Activated CD8-positive, alpha-beta memory T cell treated with anti-CD3 and anti-CD28 coated beads, Interleukin-2, amount 50 U/mL, for 24 hours (primary cell): ENCODE data around the gene ZBTB20.

Experiments
- DNase-seq: peaks from one replicate; pipeline ENCODE4 v3.0.0-alpha.2; 2020; ENCODE audit errors: extremely low read depth

Gene ZBTB20

DNA sequence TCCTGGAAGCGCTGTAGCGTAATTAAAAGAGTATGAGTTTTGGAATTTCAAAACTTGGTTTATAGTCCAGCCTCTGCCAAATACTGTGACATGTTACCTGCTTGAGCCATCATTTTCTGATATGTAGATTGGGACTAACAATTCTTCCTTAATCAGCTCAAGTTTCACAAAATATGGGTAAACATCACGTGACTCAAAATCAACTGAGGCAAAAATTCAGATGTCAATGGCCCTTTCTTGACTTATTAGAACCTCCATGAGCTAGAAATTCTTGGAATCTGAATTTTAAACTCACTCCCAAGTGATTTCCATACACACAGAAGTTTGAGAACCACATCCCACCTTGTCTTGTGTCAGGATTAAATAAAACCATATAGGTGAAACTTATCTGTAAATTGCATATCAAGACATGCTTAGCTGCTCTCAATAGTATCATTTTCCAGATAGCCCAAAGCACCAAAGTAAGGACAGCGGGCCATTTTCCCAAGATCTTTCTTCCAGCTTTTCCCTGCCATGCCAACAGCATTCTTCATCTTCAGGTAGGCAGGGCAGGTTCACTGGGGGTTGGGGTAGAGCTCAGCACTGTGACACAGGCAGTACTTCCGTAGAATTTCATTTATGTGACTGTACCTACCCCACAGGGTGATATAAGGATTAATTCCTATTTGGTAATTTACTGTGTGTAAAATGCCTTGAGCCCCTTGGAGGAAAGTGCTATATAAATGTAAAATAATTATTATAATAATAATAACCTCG, 474.2 kb downstream of the ZBTB20 start:
- DNase-seq: no peak

DNA sequence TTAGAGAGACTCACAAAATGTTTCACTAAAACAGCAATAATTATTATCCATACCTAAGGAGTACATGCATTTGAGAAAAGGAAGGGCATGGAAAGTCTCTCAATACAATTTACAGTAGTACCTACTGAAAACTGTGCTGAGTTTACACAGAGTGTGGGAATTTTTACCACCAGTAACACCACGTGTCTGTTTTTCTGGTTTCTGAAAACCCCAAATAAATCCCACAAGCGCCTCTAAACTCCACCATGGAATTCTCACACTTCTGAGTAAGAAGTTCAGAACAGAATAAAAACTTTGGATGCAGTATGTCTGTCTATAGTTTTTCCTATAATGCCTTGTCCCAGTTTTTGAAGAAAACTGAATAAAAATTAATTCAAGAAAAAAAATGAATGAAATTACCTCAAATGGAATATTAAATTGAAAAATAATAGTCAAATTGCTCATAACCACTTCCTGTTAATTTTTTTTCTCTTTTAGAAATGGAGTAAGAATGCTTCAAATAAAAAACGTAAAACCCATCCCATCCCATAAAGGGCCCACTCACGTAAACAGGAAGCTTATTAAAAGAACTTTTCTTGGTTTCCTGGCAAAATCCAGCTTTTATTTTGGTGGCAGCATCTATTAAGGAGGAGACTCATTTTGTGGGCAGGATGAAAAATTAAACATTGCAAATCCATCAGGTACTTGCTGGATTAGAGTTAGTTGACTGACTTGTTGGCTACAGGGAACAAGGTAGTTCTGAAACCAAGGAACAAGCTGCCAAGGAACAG, 475.2 kb downstream of the ZBTB20 start:
- no peak for DNase-seq

DNA sequence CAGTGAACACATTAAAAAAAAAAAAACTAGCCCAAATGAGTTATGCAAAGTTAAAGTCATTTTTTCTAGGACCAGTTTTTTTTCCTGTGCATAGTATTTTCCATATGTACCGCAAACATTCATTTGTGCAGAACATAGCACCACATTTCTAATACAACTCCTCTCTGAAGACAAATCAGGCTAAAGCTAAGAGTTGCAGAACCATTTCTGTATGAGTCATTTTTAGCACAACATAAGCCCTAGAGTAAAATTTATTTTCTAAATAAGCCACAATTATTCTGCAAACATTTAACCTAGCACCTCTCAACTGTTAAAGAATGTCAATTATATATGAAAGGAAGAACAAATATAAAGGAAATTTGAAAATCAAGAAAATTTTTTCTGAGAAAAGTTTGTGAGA, 477.5 kb downstream of the ZBTB20 start:
- DNase-seq: no peak

DNA sequence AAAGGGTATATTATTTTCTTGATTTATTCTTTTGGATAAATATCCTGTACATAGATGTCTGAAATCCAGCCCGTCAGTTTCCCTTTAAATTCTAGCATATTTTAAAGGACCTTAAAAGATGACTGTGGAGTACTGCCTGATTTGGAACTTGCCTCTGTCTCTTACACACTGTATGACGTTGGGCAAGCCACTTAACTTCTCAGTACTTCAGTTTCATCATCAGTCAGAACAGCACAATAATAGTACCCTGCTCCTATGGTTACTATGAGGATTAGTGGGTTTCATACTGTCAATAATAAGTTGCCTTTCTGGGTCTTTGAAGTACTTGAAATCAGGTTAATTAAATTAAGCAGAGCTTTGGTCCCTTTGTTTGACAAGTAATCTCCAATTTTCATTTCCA, 479.0 kb downstream of the ZBTB20 start:
- no peak for DNase-seq

DNA sequence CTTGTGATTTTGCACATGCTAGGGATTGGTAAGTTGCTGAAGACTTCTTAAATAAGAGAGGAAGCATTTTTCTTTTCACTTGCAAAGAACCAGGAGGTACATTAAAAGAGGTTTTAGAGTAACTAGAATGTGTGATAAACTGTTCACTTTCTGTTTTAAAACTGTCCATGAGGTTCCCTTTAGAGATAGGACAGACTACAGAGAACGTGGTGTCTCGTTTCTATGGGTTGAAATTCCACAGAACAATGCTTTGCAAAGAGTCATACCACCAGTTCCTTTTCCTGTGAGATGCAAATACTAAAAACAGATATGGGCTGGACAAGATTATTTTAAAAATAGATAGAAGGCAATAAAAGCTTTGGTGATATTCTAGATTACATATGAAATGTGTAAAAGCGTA, 480.5 kb downstream of the ZBTB20 start:
- DNase-seq: no peak

DNA sequence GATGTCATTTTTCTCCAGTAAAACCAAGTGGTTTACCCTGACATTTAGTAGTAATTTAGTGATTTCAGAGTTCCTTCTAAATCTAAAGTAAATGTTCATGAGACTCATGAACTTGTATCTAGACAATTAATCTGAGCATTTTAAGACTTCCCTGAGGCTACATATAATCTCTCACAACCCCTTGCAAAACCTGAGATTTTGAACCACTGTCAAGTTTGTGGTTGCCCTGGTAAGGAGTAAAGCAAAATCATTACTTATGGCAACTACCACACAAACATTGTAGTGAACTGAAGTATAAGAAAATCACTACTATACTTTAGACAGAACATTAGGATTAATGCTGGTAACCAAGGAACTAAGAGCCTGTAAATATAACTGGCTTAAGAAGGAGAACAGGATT, 483.1 kb downstream of the ZBTB20 start:
- DNase-seq: no peak

DNA sequence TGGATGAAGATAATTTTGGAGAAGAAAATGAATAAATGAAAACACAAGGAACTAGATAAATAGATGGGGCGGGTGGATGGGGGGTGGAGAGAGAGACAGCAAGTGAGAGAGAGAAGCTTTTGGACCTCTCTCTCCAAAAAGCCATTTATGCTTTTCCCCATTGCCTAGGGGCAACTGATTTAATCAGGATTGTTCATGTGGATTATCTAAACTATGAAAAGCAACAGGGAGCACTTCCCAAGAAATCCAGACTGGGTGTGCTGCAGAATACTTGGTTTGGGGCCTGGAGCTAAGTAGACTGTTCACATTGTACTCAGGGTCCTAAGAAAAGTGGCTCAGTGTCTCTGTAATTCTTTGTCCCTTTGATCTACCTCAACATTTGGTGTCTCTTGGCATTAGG, 486.3 kb downstream of the ZBTB20 start:
- DNase-seq: no peak

DNA sequence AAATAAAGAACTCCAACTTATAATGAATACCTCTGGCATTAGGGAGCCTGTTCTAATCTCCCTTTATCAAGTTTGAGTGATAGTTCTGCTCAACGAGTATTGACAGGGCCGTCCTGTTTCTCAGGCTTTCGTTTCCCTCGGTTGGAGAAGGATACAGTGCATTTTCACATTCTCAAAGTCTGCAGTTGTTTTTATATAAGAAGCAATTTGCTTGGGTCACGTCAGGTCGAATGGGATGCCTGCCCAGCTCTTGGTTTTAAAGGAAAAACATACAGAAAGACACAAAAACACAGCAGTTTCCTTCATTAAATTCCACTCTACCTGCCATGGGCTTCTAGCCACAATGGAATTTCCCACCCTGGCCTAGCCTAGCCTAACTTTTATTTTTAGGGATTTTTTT, 487.0 kb downstream of the ZBTB20 start:
- no peak for DNase-seq

DNA sequence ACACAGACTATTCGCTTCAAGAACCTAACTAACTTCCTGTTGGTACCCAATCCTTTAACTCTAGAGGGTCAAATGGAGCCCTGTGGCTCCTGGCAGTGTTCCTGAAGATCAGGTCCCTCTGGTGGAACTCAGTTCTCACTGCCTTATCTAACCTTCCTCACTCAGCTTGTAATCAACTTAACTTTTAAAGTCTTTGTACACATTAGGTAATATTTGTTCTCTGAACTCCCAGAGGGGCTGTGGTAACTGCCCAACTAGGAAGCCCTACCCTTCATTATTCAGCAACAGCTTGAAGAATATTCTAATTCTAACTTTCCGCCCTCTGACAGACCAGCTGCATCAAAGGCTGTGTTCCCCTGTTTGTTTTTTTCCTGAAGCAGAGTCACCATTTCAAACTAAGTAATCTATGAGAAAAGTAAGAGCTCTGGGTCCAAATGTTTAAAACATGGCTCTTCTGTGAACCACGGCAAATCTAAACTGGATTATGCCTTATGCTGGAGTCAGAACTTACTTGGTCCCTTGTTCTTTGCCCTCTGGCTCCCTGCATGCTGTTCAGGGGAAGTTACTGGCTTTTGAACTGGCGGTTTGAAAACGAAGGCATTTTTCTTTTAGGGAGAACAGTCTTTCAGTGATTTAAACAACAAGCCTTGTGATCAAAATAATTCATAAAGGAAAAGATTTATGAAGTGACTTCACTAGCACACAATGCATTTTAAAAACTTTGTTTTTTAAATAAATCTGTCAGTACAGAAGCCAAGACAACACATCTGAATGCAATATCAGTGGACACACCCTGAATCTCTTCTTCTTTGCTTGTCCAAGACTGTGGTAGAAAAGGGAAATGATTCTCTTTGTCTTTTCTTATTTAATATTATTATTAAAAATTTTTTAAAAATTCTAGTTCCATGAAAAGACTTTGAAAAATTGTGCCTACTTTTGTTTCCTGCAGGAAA, 487.7 kb downstream of the ZBTB20 start:
- DNase-seq: no peak

DNA sequence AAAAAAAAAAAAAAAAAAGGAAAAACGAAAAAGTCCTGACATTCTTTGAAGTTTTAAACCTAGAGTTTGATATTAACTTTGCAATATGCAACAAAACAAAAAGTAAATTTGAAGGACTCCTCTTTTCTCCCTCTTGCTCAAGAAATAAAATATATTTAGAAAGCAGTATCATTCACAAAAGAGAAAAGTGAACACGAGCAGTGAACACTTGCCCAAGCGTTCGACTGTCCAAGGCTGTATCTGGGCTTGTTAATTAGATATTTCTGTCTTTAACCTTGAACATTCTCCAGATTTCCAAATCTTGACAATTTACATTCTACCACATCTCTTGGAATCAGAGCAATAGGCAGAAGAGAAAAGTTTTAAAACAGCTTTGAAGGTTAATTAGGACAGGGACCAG, 495.5 kb downstream of the ZBTB20 start:
- no peak for DNase-seq

DNA sequence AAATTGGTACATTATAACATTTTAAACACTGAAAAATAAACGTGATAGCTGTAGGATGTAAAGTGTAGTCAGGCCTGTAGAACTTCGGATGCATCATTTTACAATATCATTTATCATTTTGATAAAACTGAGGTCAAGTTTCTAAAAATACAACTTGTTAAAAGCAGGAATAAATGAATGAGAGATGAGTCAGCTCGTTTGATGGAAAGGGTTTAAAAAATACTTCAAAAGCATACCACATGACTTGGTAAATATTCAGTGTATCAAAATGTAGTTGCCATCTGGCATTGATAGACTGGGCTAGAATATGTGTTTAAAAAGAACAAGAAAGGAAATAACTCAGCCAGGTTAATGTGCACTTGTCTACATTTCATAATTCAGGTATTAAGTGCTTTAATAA, 496.3 kb downstream of the ZBTB20 start:
- no peak for DNase-seq

DNA sequence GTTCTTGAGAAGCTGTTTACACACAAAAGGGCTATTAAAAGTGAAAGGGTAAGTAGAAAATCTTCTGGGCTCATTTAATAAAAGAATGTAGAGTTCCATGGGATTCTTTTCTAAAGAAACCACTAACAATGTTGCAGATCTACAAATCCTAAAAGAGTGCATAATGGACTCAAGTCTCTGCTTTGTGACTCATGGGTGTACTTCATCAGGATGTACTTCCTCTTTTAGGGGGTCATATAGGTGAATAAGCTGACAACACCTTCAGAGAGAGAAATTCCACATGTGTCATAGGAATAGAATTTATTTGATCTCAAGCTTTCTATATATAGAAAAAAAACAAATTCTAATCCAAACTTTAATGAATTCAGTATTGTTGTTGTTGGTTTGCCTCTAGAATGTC, 497.8 kb downstream of the ZBTB20 start:
- no peak for DNase-seq

DNA sequence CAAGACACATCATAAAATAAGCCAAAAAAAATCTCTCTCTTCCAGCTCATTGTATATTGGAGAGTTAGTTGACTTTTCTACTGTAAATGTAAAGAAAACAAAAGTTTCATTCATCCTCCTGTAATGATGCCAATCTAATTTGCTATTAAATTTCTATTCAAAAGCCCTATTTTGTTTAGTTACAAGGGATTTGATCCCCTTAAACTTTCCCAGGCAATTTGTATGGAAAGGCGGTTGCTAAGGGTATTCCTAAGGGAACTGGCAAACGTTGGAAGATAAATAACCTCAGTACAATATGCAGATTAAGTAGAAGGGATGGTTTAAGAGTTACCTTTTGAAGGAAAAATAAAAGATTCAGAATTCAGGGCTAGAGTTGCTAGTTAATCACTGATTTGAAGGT, 500.6 kb downstream of the ZBTB20 start:
- DNase-seq: no peak

DNA sequence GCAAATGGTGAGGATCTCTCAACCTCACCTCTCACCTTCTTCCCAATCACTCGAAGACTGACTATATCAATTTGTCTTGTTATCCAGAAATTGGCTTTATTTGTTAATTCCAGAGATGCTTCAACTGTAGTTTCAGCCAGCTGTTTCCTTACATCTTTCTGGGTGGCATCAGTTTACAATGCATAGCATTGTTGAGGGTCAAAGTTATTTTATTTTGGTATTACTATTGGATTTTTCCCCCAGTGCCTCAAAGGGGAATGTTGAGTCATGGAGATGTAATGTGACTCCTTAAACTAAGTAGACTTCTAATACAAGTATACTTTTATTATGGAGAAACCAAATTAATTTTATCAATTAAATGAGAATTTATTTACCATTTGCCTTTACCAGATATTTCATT, 501.7 kb downstream of the ZBTB20 start:
- no peak for DNase-seq

DNA sequence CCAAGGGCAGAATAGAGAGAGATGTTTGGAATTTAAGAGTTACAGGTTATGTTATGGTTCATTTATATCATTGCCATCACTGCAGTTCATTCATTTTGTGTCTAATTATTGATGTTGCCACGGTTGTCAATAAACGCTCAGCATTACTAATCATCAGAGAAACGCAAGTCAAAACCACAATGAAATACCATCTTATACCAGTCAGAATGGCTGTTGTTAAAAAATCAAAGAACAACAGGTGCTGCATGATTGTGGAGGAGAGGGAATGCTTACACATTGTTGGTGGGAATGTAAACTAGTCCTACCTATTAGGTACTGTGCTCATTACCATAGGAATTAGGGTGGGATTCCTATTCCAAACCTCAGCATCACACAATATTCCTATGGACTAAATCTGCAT, 502.7 kb downstream of the ZBTB20 start:
- DNase-seq: no peak

DNA sequence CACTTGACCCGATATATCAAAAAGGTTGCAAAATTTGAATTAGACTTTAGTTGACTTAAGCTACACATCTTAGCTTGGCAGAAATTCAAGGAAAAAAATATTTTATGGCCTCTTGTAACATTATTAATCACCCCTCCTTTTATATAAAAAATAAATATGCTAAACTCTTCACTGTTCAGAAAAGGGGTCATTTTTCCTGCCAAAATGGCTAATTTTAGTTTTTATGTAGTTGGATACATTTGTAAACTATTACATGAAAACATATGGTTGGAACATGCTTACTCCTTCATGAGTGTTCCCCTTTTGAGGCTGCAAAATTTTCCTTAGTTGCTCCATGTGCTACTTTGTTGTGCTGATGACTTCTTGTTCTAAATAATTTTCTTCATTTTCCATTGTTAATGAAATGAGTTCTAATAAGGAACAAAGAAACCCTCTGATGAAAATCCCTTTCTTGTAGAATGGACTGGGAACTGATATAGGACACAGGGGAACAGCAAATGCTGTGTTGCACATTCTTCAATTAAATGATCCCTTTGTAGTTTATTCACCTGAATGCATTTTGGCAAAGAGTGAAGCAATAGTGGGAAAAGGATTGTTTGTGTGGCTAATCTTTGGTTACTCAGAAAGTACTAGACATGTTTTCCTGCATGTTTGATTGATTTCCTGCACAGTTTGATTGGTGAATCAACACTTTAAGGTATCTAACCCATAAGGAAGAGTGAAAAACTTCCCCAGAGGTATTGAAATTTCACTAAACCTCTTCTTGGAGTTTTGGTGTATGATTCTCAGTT, 503.9 kb downstream of the ZBTB20 start:
- DNase-seq: no peak

DNA sequence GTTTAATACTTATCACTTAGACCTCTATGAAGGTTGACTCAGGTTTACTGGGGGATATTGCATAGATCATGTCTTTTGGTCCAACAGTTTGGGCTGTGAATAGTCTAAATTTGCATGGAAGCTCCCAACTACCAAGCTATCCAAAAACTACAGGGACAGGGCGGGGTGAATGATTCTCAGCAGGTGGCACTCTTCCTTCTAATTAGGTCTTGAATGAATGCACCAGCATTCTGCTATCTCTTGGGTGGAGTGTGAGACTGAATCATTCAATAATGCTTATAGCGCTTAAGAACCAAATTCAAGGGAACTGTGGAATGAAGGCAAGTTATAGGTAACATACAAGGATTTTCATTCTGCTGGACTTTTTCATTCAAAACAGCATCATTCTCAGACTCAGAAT, 507.0 kb downstream of the ZBTB20 start:
- no peak for DNase-seq

DNA sequence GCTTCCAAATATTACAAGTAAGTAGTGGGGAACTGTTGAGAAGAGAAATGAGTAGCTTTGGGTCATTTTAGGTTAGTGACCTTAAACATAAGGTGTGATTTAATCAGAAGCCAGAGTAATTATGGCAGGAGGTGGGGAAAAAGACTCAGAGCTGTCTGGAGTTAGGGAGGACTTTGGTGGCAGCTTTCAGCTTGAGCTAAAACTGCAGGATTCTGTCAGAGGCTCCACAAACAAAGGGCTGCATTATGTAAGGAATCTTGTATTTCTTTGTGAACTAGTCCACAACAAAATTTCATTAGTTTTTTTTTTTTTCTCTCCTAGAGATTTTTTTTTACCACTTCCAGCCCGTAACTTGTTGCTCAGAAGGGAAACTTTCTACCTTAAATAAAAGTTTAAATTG, 507.9 kb downstream of the ZBTB20 start:
- no peak for DNase-seq

DNA sequence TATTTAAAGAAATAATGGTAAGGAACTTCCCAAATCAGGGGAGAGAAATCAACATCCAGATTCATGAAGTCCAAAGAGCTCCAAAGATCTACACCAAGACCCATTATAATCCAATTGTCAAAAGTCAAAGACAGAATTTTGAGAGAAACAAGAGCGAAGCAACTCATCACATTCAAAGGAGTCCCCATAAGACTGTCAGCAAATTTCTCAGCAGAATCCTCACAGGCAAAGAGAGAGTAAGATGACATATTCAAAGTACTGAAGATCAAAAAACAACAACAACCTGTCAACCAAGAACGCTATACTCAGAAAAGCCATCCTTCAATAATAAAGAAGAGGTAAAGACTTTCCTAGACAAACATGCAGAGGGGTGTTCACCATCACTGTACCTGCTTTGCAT, 511.2 kb downstream of the ZBTB20 start:
- DNase-seq: no peak

DNA sequence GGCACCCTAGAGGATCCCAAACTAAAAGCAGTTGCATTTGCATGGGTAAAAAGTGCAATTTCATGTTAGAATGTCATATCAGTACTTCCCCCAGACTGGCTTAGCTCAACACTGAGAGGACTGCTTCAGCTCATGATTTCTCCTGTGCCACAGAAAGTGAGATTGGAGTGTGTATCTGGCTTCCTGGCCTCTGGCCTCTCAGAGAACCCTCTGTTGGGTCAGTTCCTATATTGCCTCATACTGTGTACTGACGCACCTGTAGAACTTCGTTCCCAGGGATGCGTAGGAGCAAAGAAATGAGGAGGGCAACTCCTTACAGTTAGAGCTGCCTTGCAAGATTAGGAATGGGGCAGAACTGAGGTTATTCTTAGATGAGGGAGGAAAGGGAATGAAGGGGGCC, 512.5 kb downstream of the ZBTB20 start:
- DNase-seq: no peak

DNA sequence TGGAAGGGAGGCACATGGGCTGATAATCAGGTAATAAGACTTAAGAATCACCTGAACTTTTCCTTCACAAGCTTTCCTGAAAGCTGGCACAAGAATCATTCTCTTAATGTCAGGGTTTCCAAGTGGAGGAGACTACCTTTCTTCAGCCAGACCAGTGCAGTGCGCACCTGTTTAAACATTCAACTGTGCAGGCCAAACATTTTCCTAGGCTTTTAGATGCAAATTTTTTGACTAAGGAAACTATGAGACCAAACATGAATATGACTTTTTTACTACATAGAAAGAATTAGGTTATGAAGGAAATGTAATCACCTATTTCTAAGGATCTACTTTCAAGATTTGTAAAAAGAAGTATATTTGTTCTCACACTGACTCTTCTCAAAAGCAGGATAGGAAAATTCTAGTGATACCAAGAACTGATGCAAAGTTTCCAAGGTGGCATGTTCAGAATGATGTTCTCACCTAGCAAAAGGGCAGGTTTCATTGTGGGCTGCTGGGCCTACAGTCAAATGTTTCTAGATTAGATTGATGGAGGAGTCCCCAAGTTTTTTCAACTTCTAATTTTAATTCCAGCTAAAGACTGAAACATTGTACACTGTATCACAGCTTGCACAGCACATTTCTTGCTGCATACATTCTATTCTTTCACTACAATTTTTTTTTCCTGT, 514.2 kb downstream of the ZBTB20 start:
- DNase-seq: no peak
